Measurements from ENCODE around the gene ZNF213.

Gene ZNF213

DNA sequence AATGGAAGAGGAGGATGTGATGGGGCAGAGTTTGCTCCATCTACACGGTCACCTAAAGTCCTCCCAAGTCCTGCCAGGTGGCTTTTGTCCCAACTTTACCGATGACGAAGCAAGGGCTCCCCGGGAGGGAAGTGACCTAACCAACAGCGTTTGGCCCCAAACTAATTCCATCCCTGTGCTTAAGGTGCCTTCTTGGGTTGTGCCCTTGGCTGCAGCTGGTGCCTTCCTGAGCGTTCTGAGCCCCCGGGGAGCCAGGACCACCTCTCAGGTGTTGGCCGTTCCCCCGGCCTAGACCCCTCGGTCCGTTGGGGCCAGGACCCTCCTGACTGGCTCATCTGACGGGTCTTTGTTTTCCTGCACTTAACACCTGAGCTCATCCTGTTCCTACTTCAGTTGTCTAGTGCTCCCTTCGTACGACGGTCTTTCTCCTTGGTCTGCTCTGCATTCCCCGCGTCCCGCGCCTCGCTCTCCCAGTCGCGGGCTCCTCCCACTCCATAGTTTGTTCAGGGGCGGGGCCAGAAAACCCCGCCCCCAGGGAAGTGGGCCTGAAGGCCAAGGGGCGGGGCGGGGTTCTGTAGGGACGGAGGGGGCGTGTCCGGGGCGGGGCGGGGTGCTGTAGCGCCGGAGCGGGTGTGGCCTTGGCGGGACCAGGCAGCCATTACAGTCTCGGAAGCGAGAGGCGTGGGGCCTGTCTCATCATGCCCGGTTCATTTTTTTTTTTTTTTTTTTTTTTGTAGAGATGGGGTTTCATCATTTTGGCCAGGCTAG is 34.9 kb upstream of the ZNF213 start:
- peak; percentile 91 to 94 (median 91) for DNase-seq (ENCODE audit: low read depth in 2 of 3, low spot score in 1 of 3)

DNA sequence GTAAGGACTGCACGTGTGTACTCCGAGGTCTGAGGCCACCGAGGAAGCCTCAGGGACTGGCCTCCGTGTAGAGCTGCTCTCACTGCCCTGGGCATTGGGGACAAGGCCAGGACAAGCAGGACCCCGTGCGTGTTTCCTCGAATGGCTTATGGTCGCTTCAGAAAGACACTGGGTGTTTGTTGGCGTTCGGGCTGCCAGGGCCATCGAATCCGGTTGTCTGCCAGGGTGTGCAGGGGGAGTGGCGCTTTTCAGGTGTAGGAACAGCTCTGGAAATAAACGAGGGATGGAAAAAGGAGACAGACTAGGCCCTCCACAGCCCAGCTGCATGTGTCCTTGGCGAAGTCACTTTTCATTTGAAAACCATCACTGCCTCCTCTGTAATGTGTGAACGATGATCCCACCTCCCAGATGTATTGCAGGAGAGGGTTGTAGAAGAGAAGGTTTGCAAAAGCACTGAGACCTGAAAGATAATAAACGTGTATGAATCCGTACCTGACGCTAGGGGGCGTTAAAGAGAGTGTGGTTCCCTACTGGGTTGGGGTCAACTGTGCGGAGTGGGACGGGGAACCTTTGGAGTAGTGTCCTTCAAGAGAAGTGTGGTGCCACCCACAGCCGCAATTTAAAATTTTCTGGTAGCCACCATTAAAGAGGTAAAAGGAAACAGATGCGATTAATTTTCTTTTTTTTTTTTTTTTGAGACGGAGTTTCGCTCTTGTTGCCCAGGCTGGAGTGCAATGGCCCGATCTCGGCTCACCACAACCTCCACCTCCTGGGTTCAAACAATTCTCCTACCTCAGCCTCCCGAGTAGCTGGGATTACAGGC is 33.6 kb upstream of the ZNF213 start:
- DNase-seq (ENCODE audit: low read depth in 2 of 3, low spot score in 1 of 3) = peak in 2 of 3 donors; percentile 33 to 62

DNA sequence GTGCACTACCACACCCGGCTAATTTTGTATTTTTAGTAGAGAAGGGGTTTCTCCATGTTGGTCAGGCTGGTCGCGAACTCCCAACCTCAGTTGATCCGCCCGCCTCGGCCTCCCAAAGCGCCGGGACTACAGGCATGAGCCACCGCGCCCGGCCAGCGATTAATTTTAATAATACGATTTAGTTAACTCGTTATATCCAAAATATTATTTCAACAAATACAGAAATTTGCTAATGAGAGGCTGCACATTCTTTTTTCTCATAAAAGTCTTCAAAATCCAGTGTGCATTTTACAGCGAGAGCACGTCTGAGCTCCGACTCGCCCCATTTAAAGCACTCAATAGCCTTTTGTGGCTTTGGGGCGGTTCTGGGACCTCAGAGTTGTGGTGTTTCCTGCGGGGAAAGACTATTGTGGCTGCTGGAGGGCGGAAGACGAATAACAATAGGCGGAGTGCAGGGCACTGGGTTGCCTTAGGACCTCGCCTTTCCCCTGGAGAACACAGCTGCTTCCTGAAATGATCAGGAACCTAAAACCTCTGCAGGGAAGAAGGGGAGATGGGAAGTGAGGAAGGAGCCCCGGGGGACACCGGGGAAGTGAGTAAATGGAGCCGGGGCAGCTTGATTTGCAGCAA is 32.9 kb upstream of the ZNF213 start:
- DNase-seq (ENCODE audit: low read depth in 2 of 3, low spot score in 1 of 3) = no peak

DNA sequence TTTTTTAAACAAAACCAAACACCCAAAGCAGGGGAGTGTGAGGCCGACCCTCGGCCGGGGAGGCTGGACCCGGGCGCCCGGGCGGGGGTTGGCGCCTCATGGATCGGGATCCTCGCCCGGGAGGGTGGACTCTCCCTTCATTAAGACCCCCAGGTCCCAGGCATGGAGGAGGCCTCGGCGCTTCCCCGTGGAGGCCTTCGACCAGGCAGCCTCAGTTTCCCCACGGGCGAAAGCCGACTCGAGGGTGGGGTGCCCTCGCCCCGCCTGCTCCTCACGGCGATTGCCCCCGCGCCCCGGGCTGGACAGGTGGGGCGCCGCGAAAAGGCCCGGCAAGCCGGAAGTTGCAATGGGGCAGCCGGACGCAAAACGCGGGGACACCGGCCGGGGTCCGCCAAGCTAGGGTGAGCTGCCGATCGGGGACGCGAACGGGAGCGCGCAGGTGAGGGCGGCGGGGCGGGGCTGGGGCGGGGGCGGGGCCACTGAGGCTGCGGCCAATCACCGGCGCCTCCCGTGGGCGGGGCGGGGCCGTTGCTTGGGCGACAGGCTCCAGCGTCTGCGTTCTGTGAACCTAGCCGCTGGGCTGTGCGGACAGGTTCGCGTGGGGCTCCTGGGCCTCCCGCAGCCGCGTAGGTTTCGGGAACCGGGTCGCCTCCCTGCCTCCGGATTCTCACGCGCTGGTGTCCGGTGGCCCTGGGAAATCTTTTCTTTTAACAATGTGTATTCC is 28.5 kb upstream of the ZNF213 start:
- peak; percentile 89 to 91 (median 90) for DNase-seq (ENCODE audit: low read depth in 2 of 3, low spot score in 1 of 3)

DNA sequence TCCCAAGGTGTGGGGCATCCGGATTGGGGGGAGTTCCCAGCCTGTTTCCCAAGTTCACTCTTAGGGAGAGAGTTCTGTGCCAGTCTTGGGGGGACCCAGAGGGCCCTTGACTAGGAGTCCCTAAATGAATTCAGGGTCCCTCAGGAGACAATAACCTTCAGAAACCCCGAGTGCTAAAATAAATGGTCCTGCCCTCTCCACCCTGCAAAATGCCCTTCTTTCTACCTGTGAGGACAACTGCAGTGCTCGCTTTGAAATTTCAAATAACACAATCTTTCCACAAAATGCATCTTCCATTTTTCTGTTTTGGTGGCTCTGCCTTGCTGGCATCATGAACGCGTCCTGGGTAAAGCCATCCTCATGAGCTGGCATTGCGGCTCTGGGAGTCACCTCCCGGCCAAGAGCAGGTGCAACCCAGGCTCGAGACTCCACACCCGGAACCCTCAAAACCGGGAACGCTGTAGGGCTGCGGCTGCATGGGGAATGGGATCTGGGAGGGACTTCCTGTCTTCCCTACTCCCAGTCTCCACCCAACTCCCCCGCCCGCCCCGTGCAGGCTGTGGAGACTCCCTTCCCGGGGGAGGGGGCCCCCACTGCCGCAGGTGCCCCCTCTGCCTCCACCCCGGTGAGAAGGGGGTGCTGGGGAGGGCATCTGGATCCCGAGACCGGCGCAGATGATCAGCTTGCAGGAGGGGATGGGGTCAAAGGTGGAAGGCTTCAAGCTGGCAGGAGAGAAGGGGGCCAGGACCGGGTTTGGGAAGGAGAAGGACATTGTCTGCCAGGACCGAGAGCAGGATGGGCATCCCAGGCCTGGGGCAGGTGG is 22.6 kb upstream of the ZNF213 start, which contains the start of gene ZNF205:
TSS of gene ZNF205 (plus strand) at position 529 of the 823 bp plus-strand sequence. CDS start 845 bp downstream, outside the sequence.
- no peak for DNase-seq (ENCODE audit: low read depth in 2 of 3, low spot score in 1 of 3)

DNA sequence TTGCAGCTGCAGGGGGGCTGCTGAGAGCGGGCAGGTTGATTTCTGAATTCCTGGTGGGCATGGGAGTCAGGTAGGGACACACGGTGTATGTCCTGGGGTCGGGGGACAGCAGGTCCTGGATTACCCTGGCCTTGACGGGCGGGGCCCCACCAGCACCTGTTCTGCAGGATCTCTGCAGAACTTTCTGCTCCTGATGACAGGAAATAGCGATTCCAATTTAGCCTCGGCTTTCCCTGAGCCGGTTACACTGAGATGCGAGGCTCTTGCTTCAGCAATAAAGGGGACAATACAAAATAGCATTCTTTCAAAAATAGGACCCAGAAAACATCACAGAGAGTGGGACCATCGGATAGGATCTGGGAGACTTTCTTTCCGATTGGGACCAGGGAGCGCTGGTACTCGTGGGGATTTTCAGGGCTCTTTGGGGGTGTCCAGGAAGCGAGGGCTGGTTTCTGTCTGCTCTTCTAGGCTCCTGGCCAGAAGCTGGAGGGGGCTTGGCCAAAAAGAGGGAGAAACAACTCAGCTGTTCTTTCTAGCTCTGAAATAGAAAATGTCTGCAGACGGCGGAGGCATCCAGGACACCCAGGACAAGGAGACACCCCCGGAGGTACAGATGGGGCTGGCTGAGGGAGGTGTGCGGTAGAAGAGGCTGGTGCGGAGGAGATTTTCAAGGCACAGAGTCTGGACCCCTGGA is 21.8 kb upstream of the ZNF213 start:
- no peak for DNase-seq (ENCODE audit: low read depth in 2 of 3, low spot score in 1 of 3)

DNA sequence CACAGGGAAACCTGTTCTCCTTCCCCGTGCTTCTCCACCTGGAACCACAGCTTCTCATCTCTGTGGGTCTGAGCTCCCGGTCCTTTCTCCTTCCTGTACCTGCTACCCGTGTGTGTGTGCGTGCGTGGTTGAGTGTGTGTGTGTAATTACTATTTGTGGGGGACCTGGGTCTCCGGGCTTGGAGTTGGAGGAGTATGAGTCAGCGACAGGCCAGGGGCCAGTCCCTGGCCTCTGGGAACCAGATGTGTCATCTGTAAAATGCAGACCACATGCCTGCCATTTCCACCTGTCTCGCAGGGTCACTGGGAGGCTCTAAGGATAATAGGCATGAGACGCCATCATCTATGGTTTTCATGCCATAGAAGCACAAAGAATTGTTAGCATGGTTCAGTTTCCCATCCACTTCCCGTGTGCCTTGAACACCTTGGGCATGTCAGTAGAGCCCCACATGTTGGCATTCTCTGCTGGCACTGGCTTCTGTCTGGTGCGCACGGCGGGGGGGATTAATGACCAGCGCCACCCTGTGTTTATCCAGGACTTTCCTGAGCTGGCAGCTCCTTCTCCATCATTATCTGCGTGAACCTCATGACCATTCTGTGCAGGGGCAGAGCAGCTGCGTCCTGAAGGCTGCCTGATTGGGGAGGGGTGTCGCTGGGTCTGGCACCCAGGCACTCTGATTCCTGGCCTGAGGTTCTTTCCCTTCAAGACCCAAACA is 20.9 kb upstream of the ZNF213 start:
- DNase-seq (ENCODE audit: low read depth in 2 of 3, low spot score in 1 of 3) = no peak

DNA sequence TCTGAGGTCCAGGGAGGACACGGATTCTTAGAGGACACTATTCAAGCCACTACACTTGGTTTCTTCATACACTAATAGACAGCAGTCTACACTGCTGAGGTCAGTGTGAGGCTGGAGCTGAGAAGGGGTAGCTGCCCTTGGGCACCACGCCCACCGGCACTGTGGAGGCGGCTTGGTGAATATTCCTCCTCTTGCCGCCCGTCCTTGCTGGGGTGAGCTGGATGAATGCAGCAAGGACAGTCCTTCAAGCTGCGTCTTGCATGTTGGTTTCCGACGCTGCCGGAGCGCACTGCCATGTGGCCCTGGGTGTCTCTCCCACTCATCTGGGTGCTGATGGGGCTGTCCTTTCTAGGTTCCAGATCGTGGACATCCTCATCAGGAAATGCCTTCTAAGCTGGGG is 19.8 kb upstream of the ZNF213 start:
- DNase-seq (ENCODE audit: low read depth in 2 of 3, low spot score in 1 of 3) = no peak

DNA sequence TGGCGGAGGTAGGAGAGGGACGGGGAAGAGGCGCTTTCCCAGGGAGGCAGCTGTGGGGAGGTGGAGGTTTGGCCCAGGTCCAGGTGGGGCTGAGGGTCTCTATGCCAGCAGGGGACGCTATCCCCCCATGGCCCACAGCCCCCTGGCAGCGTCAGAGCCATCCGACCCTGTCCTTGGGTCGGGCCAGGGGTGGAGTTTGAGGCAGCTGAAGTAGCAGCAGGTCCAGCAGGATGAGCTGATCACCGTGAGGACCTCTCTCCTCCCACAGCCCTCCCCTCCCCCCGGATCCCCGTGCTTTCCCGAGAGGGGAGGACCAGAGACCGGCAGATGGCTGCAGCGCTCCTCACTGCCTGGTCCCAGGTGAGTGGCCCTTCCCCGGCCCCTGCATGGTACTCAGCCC is 19.3 kb upstream of the ZNF213 start:
- DNase-seq (ENCODE audit: low read depth in 2 of 3, low spot score in 1 of 3) = no peak

DNA sequence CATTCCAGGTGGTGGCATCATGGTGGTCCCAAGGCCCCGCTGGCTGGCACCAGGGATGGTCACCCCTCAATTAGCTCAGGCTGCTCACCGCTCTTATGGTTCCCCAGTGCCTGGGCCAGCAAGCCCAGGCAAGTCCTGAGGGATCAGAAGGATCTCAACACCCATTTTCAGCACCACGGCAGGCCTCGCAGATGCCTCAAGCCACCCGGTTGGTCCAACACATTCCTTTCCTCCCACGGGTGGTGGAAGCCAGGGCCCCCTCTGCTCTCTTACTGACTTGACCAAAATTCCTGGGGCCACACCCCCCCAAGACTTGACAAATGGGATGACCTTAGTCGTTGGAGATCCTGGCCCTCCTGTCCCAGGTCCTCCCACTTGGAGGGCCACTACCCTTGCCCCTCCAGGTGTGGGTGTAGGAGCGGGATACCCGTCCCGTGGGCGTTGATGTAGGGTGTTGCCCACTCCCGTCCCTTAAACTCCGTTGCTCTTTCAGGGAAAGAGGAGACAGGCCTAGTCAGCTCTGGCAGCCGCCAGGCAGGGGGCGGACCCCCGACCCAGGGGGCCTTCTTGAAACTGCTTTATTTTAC is 16.5 kb upstream of the ZNF213 start:
- DNase-seq (ENCODE audit: low read depth in 2 of 3, low spot score in 1 of 3) = no peak

DNA sequence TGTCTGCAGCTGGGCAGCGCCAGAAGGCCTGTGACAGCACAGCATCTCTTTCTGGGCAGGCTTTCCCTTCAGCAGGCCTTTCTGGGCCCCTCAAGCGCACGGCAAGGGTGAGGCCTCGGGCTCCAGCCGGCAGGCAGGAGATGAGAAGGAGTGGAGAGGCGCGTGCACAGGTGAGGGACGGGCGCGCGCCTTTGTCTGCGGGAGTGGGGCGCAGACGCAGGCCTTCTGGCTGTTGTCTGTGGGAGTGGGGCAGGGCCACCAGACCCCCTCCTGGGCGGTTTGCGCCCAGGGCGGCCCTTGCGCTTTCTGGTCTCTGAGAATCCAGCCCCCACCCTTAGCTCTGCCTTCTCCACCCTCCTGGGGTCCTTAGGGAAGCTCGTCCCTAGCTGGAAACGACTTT is 16.0 kb upstream of the ZNF213 start:
- DNase-seq (ENCODE audit: low read depth in 2 of 3, low spot score in 1 of 3) = no peak

DNA sequence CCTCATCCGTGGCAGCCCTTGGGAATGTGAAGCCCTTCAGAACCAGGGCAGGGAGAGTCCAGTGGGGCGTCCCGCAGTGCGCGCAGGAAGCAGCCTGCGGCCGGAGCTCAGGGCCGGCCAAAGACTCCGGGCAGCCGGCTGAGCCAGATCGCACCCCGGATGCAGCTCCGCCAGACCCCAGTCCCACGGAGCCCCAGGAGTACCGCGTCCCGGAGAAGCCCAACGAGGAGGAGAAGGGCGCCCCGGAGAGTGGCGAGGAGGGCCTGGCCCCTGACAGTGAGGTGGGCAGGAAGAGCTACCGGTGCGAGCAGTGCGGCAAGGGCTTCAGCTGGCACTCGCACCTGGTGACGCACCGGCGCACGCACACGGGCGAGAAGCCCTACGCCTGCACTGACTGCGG is 15.5 kb upstream of the ZNF213 start:
- DNase-seq (ENCODE audit: low read depth in 2 of 3, low spot score in 1 of 3) = no peak

DNA sequence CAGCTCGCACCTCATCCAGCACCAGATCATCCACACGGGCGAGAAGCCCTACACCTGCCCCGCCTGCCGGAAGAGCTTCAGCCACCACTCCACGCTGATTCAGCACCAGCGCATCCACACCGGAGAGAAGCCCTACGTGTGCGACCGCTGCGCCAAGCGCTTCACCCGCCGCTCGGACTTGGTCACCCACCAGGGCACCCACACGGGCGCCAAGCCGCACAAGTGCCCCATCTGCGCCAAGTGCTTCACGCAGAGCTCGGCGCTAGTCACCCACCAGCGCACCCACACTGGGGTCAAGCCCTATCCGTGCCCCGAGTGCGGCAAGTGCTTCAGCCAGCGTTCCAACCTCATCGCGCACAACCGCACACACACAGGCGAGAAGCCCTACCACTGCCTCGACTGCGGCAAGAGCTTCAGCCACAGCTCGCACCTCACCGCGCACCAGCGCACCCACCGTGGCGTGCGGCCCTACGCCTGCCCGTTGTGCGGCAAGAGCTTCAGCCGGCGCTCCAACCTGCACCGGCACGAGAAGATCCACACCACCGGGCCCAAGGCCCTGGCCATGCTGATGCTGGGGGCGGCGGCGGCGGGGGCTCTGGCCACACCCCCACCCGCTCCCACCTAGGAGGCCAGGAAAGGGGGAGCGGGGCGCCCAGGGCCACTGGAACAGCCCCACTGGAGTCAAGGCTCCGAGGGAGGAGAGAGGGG is 15.0 kb upstream of the ZNF213 start:
- no peak for DNase-seq (ENCODE audit: low read depth in 2 of 3, low spot score in 1 of 3)

DNA sequence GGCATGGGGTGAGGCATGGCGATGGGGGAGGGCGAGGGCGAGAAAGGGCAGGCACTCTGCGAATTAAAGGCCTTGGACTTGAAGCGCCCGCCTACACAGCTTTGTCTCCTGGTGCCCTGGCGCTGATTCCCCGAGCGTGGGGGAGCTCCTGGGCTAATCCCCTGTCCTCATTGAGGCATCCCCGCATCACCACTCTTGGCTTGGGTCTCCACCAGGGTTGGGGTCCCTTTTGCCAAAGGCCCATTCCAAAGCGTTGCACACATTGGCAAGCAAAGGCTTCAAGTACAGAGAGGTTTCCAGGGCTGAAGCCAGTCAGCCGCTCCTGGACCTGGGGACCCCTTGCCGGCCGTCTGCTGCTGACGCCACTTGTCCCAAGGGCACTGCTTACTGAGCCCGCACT is 14.4 kb upstream of the ZNF213 start:
- no peak for DNase-seq (ENCODE audit: low read depth in 2 of 3, low spot score in 1 of 3)

DNA sequence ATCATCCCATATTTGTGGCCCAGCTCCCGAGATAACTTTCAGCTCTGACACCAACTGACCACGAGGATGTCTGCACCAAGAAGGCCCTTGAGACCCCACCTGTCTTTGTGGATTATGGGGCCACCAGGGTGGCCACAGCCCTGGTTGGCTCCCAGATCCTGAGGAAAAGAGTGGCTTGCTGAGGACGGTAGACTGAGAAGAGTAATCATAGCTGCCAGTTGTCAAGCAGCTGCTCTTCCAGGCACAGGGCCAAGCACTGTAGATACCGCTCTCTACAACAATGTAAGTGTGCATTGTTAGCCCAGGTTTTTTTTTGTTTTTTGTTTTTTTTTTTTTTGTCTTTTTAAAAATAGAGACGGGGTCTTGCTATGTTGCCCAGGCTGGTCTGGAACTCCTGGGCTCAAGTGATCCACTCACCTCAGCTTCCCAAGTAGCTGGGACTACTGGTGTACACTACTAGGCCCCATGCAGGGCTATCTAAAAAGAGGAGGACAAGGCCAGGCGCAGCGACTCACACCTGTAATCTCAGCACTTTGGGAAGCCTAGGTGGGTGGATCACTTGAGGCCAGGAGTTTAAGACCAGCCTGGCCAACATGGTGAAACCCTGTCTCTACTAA is 12.9 kb upstream of the ZNF213 start:
- no peak for DNase-seq (ENCODE audit: low read depth in 2 of 3, low spot score in 1 of 3)

DNA sequence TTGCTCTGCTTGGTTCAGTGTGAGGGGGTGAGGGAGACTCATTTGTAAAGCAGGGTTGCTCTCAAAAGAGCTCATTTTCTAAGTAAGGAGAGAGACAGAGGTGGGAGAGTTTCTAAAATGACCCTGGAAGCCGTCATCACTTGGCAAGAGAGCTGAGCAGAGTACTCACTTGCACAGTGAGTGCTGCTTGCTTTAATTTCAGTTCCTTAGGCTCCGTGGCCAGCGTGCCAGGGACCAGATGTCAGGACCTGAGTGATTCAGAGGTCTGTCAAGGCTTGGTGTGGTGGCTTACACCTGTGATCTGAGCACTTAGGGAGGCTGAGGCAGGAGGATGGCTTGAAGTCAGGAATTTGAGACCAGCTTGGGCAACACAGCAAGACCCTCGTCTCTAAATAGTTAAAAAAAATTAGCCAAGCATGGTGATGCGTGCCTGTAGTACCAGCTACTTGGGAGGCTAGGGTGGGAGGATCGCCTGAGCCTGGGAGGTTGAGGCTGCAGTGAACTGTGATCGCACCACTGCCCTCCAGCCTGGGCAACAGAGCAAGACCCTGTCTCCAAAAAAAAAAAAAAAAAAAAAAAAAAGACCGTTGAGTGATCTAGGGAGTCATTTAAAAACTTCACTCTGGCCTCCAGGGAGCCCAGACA is 11.8 kb upstream of the ZNF213 start:
- no peak for DNase-seq (ENCODE audit: low read depth in 2 of 3, low spot score in 1 of 3)

All from stimulated activated CD4-positive, alpha-beta T cell treated with anti-CD3 and anti-CD28 coated beads, Interleukin-12 subunit alpha, Interleukin-12 subunit beta, amount 100 ng/mL, for 48 hours (primary cell).